A549 (cell line): ENCODE measurements around the gene CLASP2. TPM values are rescaled to one million over a fixed set of nuclear protein-coding genes. Genes with fewer than 3 reads are reported as not detected.

Source experiments
- ATAC-seq, 2 experiments: fragments of 200-7000 bp in 1 of 2; fragments of >200 bp in 1 of 2; cut with Nextera tagmentation in 1 of 2; cut with Tn5 transposase in 1 of 2; 3 replicates each; pipeline versions ENCODE4 v1.8.0 to v1.9.1; 2018 to 2020; ENCODE audit warnings: mild to moderate bottlenecking in 1 of 2, moderate library complexity in 1 of 2
- CTCF ChIA-PET: fragments of 300-600 bp; sonication (Branson Sonifier 250); formaldehyde crosslinking; extraction: SDS; loops from one replicate; lab custom pipeline; 2021; ENCODE audit warnings: antibody characterized with exemption, inconsistent platforms; lab: Yijun Ruan, JAX
- POLR2A ChIA-PET: fragments of 350-600 bp; formaldehyde crosslinking; extraction: SDS; loops from one replicate; lab custom pipeline; 2021; ENCODE audit warnings: antibody characterized with exemption, inconsistent platforms; lab: Yijun Ruan, JAX
- DNase-seq, 2 experiments: peaks; one replicate each; pipeline versions ENCODE4 v3.0.0 to v3.0.0-alpha.2; 2011 to 2016; ENCODE audit warnings: low read depth in 1 of 2, low spot score in 1 of 2
- FAIRE-seq: peaks from 2 replicates; lab custom pipeline; 2011; peaks lifted over from hg19 to GRCh38; lab: Jason Lieb, UNC
- H3K27ac ChIP-seq, 2 experiments: fragments of >200 bp; sonication (Bioruptor Twin); formaldehyde crosslinking; 3 replicates each; pipeline ENCODE4 v1.5.1; 2016 to 2017
- H3K4me1 ChIP-seq: fragments of >200 bp; sonication (Bioruptor Twin); formaldehyde crosslinking; 3 replicates; pipeline ENCODE4 v1.6.1; 2016
- H3K4me2 ChIP-seq: fragments of >200 bp; sonication (Bioruptor Twin); formaldehyde crosslinking; 3 replicates; pipeline ENCODE4 v1.6.1; 2016
- H3K4me3 ChIP-seq: fragments of >200 bp; sonication (Bioruptor Twin); formaldehyde crosslinking; 3 replicates; pipeline ENCODE4 v1.5.1; 2016
- H3K9me3 ChIP-seq: fragments of >200 bp; sonication (Bioruptor Twin); formaldehyde crosslinking; 3 replicates; pipeline ENCODE4 v1.6.1; 2016
- CBX2 ChIP-seq: fragments of 200-600 bp; sonication (generic); IDR thresholded peaks from 2 replicates; pipeline ENCODE4 v1.6.1; 2016; ENCODE audit warnings: low read depth, mild to moderate bottlenecking, borderline replicate concordance
- CBX8 ChIP-seq: fragments of 200-600 bp; sonication (generic); IDR thresholded peaks from 2 replicates; pipeline ENCODE4 v1.6.1; 2016
- CEBPB ChIP-seq, 2 experiments: fragments of >200 bp in 1 of 2; sonication (Bioruptor Twin) in 1 of 2; formaldehyde crosslinking in 1 of 2; IDR thresholded peaks; 2 replicates each; pipeline ENCODE4 v1.6.1; 2012 to 2016
- CTCF ChIP-seq: fragments of >200 bp; sonication (Bioruptor Twin); formaldehyde crosslinking; IDR thresholded peaks from 3 replicates; pipeline ENCODE4 v1.5.1; 2016
- EHF ChIP-seq: fragments of 250-450 bp; sonication (Bioruptor Pico); IDR thresholded peaks from 2 replicates; pipeline ENCODE4 v1.5.0; 2020; ENCODE audit warnings: mild to moderate bottlenecking
- EHMT2 ChIP-seq: fragments of 200-600 bp; sonication (generic); IDR thresholded peaks from 2 replicates; pipeline ENCODE4 v1.6.1; 2016; ENCODE audit warnings: antibody characterized with exemption, low read depth, mild to moderate bottlenecking, moderate library complexity
- ESRRA ChIP-seq: fragments of 150-350 bp; IDR thresholded peaks from 2 replicates; pipeline ENCODE4 v1.6.1; 2014; ENCODE audit warnings: mild to moderate bottlenecking, low read length, borderline replicate concordance
- FOXS1 ChIP-seq: fragments of 250-450 bp; sonication (Bioruptor Pico); IDR thresholded peaks from 2 replicates; pipeline ENCODE4 v1.5.0; 2020; ENCODE audit warnings: mild to moderate bottlenecking, moderate library complexity
- GATA3 ChIP-seq: IDR thresholded peaks from 2 replicates; pipeline ENCODE4 v1.6.1; 2012; ENCODE audit warnings: borderline replicate concordance
- HOXA7 ChIP-seq: fragments of 250-450 bp; sonication (Bioruptor Pico); IDR thresholded peaks from 2 replicates; pipeline ENCODE4 v1.5.0; 2020; ENCODE audit warnings: mild to moderate bottlenecking, moderate library complexity
- JUN ChIP-seq, 2 experiments: fragments of >200 bp; sonication (Bioruptor Twin); formaldehyde crosslinking; IDR thresholded peaks; 2 replicates in 1 of 2; 3 replicates in 1 of 2; pipeline ENCODE4 v1.6.1; 2016 to 2017
- MAX ChIP-seq: IDR thresholded peaks from 2 replicates; pipeline ENCODE4 v1.6.1; 2012
- MYC ChIP-seq: IDR thresholded peaks from 2 replicates; pipeline ENCODE4 v1.6.1; 2012; ENCODE audit warnings: mild to moderate bottlenecking, inconsistent platforms, low read length, improper control_type of control experiment, borderline replicate concordance
- NFE2L2 ChIP-seq: fragments of 150-350 bp; conservative IDR thresholded peaks from 2 replicates; pipeline ENCODE4 v1.6.1; 2014; ENCODE audit warnings: low read length
- NR3C1 ChIP-seq: fragments of >200 bp; sonication (Bioruptor Twin); formaldehyde crosslinking; IDR thresholded peaks from 3 replicates; pipeline ENCODE4 v1.6.1; 2017
- PHF8 ChIP-seq: fragments of 200-600 bp; sonication (generic); IDR thresholded peaks from 2 replicates; pipeline ENCODE4 v1.6.1; 2016; ENCODE audit warnings: low read depth, mild to moderate bottlenecking, antibody characterized with exemption, moderate library complexity, borderline replicate concordance
- POLR2AphosphoS2 ChIP-seq: conservative IDR thresholded peaks from 2 replicates; pipeline ENCODE4 v1.6.1; 2012; ENCODE audit warnings: low read length, improper control_type of control experiment, inconsistent platforms
- RCOR1 ChIP-seq: fragments of 150-350 bp; IDR thresholded peaks from 2 replicates; pipeline ENCODE4 v1.6.1; 2014; ENCODE audit warnings: antibody characterized with exemption, low read length, low read depth
- RFX5 ChIP-seq: fragments of 450-650 bp; IDR thresholded peaks from 2 replicates; pipeline ENCODE4 v1.7.1; 2014; ENCODE audit warnings: antibody characterized with exemption, mild to moderate bottlenecking, moderate library complexity
- RNF2 ChIP-seq: fragments of 200-600 bp; sonication (generic); IDR thresholded peaks from 2 replicates; pipeline ENCODE4 v1.6.1; 2016; ENCODE audit warnings: low read depth, mild to moderate bottlenecking, antibody characterized with exemption, moderate library complexity, borderline replicate concordance
- SMC3 ChIP-seq: fragments of >200 bp; sonication (Bioruptor Twin); formaldehyde crosslinking; IDR thresholded peaks from 3 replicates; pipeline ENCODE4 v1.6.1; 2018; ENCODE audit warnings: inconsistent platforms
- TP53 ChIP-seq: fragments of 250-450 bp; sonication (Bioruptor Pico); IDR thresholded peaks from 2 replicates; pipeline ENCODE4 v1.5.0; 2021; ENCODE audit warnings: mild to moderate bottlenecking, moderate library complexity
- USF2 ChIP-seq: fragments of 450-650 bp; IDR thresholded peaks from 2 replicates; pipeline ENCODE4 v1.6.1; 2014; ENCODE audit warnings: antibody characterized with exemption
- ZC3H11A ChIP-seq: fragments of 450-650 bp; IDR thresholded peaks from 2 replicates; pipeline ENCODE4 v1.6.1; 2014; ENCODE audit warnings: antibody characterized with exemption, mild to moderate bottlenecking
- ZNF302 ChIP-seq: fragments of 250-450 bp; sonication (Bioruptor Pico); IDR thresholded peaks from 2 replicates; pipeline ENCODE4 v1.9.0; 2021; ENCODE audit warnings: inconsistent platforms, mild to moderate bottlenecking, moderate library complexity
- WGBS: methylation state at CpG from one replicate; pipeline ENCODE4 v1.1.6; 2017; ENCODE audit errors: missing lambda C conversion rate; 5-methylcytosine and 5-hydroxymethylcytosine counted together
- polyA plus RNA-seq, 4 experiments: library from polyadenylated mRNA; depleted of rRNA in 3 of 4; stranded (reverse); fragments of >200 nt; fragmentation: RNase III in 1 of 4; extraction: RNeasy Plus Mini Kit Qiagen cat#74134 plus additional on column Dnase treatment in 1 of 4; gene quantifications; 2 replicates in 3 of 4; 3 replicates in 1 of 4; pipeline ENCODE4 v1.2.3, GENCODE V29; 2011 to 2017
- TF ChIP-seq, protein P1 (sequence below): fragments of >200 bp; sonication (Bioruptor Twin); formaldehyde crosslinking; IDR thresholded peaks from 3 replicates; pipeline ENCODE4 v1.6.1; 2016
- TF ChIP-seq, protein P2 (sequence below): fragments of 250-450 bp; sonication (Bioruptor Pico); IDR thresholded peaks from 2 replicates; pipeline ENCODE4 v1.5.0; 2021; ENCODE audit warnings: mild to moderate bottlenecking, moderate library complexity, borderline replicate concordance

CLASP2 gene
- polyA plus RNA-seq, 2 of the 4 experiments (the other 2 are of a cell fraction): 18.1 to 66.5 TPM

- Histone ChIP-seq H3K9me3 (no peaks in the 10 kb centered on the region), H3K27ac (no peak overlapping the region), H3K4me1 (no peaks in the 10 kb centered on the region), H3K4me2 (no peak overlapping the region), H3K4me3 (no peak overlapping the region)
- no peak for TF ChIP-seq NFE2L2
- TF ChIP-seq EHF: no peak
- no peak for TF ChIP-seq EHMT2
- TF ChIP-seq USF2: no peak
- no peak for TF ChIP-seq HOXA7 (CRISPR knock-in tag)
- TF ChIP-seq JUN (IDR thresholded peaks at IDR 0.05): no peak
- no peak for TF ChIP-seq RFX5
- TF ChIP-seq ZNF302 (CRISPR knock-in tag): no peak
- no peak for TF ChIP-seq MYC
- TF ChIP-seq, protein P1, sequence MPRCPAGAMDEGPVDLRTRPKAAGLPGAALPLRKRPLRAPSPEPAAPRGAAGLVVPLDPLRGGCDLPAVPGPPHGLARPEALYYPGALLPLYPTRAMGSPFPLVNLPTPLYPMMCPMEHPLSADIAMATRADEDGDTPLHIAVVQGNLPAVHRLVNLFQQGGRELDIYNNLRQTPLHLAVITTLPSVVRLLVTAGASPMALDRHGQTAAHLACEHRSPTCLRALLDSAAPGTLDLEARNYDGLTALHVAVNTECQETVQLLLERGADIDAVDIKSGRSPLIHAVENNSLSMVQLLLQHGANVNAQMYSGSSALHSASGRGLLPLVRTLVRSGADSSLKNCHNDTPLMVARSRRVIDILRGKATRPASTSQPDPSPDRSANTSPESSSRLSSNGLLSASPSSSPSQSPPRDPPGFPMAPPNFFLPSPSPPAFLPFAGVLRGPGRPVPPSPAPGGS: no peak
- no peak for TF ChIP-seq CEBPB (IDR thresholded peaks at IDR 0.05)
- TF ChIP-seq FOXS1 (CRISPR knock-in tag): no peak
- no peak for TF ChIP-seq CBX8
- no peak for TF ChIP-seq NR3C1
- TF ChIP-seq PHF8: no peak
- ChIA-PET CTCF (interaction anchor here (0.6 to 1.7 kb wide), 3 partner anchors 8 to 143 kb away, joined by 3 to 5 read pairs (median 4); no protein-coding TSS in a partner anchor), POLR2A (interaction anchor here (1.0 kb wide), 1 partner anchor 154 kb away, joined by 4 read pairs; the partner anchor contains the start of gene PDCD6IP)
- DNase-seq: no peak
- FAIRE-seq: no peak
- no peak for ATAC-seq
- WGBS: 81% methylated on average over 4 of the region's 4 CpGs
Observed at GRCh38 chr3:33644582-33644981, 73.5 kb downstream of the CLASP2 start.

DNA sequence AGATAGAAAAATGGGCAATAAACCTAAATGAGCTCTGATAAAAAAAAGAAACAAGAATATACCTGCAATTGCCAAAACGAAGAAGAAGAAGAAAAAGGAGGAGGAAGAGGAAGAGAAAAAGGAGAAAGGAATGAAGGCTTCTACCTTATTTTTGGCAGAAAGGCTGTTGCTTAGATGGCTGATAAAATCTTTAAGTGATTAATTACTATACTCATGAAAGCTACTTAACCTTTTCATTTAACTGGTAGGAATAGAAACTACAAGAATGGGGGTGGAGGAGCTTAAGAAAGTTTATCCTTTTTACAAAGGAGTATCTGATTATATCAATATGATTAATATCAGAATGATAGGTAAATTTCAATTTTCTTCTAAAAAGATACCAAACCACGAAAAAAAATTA lies 75.2 kb downstream of the CLASP2 start:
- Histone ChIP-seq H3K4me1 (no peaks in the 10 kb centered on the region), H3K4me2 (no peak overlapping the region), H3K9me3 (no peaks in the 10 kb centered on the region), H3K4me3 (no peak overlapping the region), H3K27ac (no peak overlapping the region)
- 60% methylated on average over 2 of the region's 2 CpGs for WGBS
- ChIA-PET POLR2A (interaction anchor here (0.6 kb wide), 1 partner anchor 80 kb away, joined by 5 read pairs; no protein-coding TSS in a partner anchor), CTCF (interaction anchor here (1.3 kb wide), 1 partner anchor 144 kb away, joined by 3 read pairs; no protein-coding TSS in a partner anchor)
- FAIRE-seq (no peak), ATAC-seq (no peak), DNase-seq (no peak)
- TF ChIP-seq POLR2AphosphoS2 (no peak), SMC3 (no peak), MAX (no peak), TP53 (CRISPR knock-in tag) (no peak), CBX2 (no peak), RCOR1 (no peak), ESRRA (no peak), GATA3 (no peak), MYC (no peak), CTCF (no peak), CBX8 (no peak), ZC3H11A (no peak), RNF2 (no peak)
- TF ChIP-seq, protein P2, sequence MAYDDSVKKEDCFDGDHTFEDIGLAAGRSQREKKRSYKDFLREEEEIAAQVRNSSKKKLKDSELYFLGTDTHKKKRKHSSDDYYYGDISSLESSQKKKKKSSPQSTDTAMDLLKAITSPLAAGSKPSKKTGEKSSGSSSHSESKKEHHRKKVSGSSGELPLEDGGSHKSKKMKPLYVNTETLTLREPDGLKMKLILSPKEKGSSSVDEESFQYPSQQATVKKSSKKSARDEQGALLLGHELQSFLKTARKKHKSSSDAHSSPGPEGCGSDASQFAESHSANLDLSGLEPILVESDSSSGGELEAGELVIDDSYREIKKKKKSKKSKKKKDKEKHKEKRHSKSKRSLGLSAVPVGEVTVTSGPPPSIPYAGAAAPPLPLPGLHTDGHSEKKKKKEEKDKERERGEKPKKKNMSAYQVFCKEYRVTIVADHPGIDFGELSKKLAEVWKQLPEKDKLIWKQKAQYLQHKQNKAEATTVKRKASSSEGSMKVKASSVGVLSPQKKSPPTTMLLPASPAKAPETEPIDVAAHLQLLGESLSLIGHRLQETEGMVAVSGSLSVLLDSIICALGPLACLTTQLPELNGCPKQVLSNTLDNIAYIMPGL (CRISPR knock-in tag): no peak
- TF ChIP-seq, protein P1: no peak
